ENCODE measurements around the gene KHDRBS2. TPM values are rescaled to one million over a fixed set of nuclear protein-coding genes. Genes with fewer than 3 reads are reported as not detected.

Gene KHDRBS2
- total and polyA plus RNA-seq, 2 of the 4 experiments (the other 2 are of a cell fraction): not detected

- Histone ChIP-seq H3K18ac (ENCODE audit: low read depth, low read length) (no peak overlapping the region), H2BK15ac (ENCODE audit: low read depth, low read length) (no peak overlapping the region), H2AK5ac (ENCODE audit: low read depth, low read length) (no peak overlapping the region), H3K9me1 (ENCODE audit: insufficient read depth, low read length) (no peaks in the 10 kb centered on the region), H3K79me1 (ENCODE audit: low read depth in 1 of 2, low read length in 2 of 2) (no peaks in the 10 kb centered on the region), H3K14ac (replicated peaks; ENCODE audit: low read depth, low read length) (no peak overlapping the region), H3K56ac (ENCODE audit: extremely low read depth, insufficient read depth, low read length) (no peak overlapping the region), H3K27ac (ENCODE audit: insufficient read depth, low read length) (no peak overlapping the region), H2BK120ac (ENCODE audit: low read depth, low read length) (no peak overlapping the region), H3K23ac (ENCODE audit: low read depth, low read length) (no peak overlapping the region), H4K20me1 (ENCODE audit: insufficient read depth, low read length) (no peaks in the 10 kb centered on the region), H2BK5ac (ENCODE audit: low read depth, low read length, poor library complexity, severe bottlenecking) (no peak overlapping the region), H3K36me3 (ENCODE audit: control insufficient read depth, insufficient read depth, low read length) (no peaks in the 10 kb centered on the region), H3K4me1 (ENCODE audit: control insufficient read depth, insufficient read depth, low read length) (no peaks in the 10 kb centered on the region), H2AFZ (replicated peaks; ENCODE audit: low read length, poor library complexity) (no peak overlapping the region), H3K4me3 (ENCODE audit: insufficient read depth, low read depth, low read length) (no peak overlapping the region), H4K5ac (ENCODE audit: low read depth, low read length) (no peak overlapping the region), H3K27me3 (ENCODE audit: control insufficient read depth, insufficient read depth, low read length) (no peaks in the 10 kb centered on the region), H3K9ac (ENCODE audit: low read depth, low read length) (no peak overlapping the region), H2BK20ac (ENCODE audit: low read depth, low read length) (no peak overlapping the region), H3K4me2 (ENCODE audit: low read depth, low read length) (no peak overlapping the region), H3K4ac (ENCODE audit: low read depth, low read length) (no peak overlapping the region), H4K91ac (ENCODE audit: insufficient read depth, low read depth, low read length) (no peak overlapping the region), H4K8ac (ENCODE audit: low read depth in 2 of 2, low read length in 2 of 2) (no peak overlapping the region), H2AK9ac (replicated peaks; ENCODE audit: low read depth, low read length, poor library complexity) (no peak overlapping the region), H3K9me3 (ENCODE audit: control insufficient read depth, insufficient read depth, low read length) (peaks cover 2% of the 10 kb centered on the region; the same call in 1 of the 2 replicates)
- ChIA-PET CTCF (no interaction called here), POLR2A (ENCODE audit: unreplicated experiment) (no interaction called here)
- intact Hi-C loops (cut with micrococcal nuclease): no loop called here
- DNase-seq (no peak), ATAC-seq (ENCODE audit: low read depth) (no peak)
- WGBS, 2 experiments (ENCODE audit: extremely low coverage in 2 of 2, insufficient read length in 1 of 2): no CpG with 5 or more reads among the region's 2 CpGs
- in situ Hi-C loops (cut with MboI; ENCODE audit: low sequenced_read_pairs): no loop called here
- dilution Hi-C loops (cut with HindIII; ENCODE audit: low sequenced_read_pairs, unreplicated experiment): no loop called here
- BruUV-seq (replicated peaks): no TSS peak
- TF ChIP-seq MAFK (IDR thresholded peaks at IDR 0.05; ENCODE audit: low read depth, low read length) (peak; percentile 57), ELK1 (IDR thresholded peaks at IDR 0.05; ENCODE audit: borderline replicate concordance, low read depth, low read length) (no peak)
Observed at GRCh38 chr6:62075869-62076268, 210.2 kb downstream of the KHDRBS2 start.

Data from IMR-90 (cell line).